HepG2 (cell line): ENCODE measurements around the gene CSMD2. TPM values are rescaled to one million over a fixed set of nuclear protein-coding genes. Genes with fewer than 3 reads are reported as not detected.

ENCODE experiments used
- ATAC-seq: fragments of 200-7000 bp; cut with Tn5 transposase; 3 replicates; pipeline ENCODE4 v1.9.1; 2020; ENCODE audit warnings: mild to moderate bottlenecking, moderate library complexity
- BruUV-seq: library from RNA; stranded (reverse); fragments of 400-500 nt; replicated peaks from 2 replicates; lab custom pipeline; 2021; lab: Mats Ljungman, UMichigan
- CTCF ChIA-PET: fragments of 300-600 bp; formaldehyde crosslinking; extraction: SDS; loops from one replicate; lab custom pipeline; 2021; ENCODE audit warnings: low total read pairs, inconsistent platforms, low intra/inter-chr PET ratio; lab: Yijun Ruan, JAX
- POLR2A ChIA-PET: fragments of 350-600 bp; sonication (Branson Sonifier 250); formaldehyde crosslinking; loops from one replicate; lab custom pipeline; 2020; ENCODE audit warnings: antibody characterized with exemption, inconsistent platforms; lab: Yijun Ruan, JAX
- DNase-seq: peaks from one replicate; pipeline ENCODE4 v3.0.0-alpha.2; 2015; ENCODE audit warnings: low spot score
- FAIRE-seq: peaks from 3 replicates; lab custom pipeline; 2011; peaks lifted over from hg19 to GRCh38; lab: Jason Lieb, UNC
- H2AFZ ChIP-seq: one replicate; pipeline ENCODE4 v1.6.1; 2011; ENCODE audit warnings: low read length, inconsistent platforms
- H3K27ac ChIP-seq: fragments of 300-600 bp; 3 replicates; pipeline ENCODE4 v1.8.0; 2011; ENCODE audit warnings: mixed run types, mild to moderate bottlenecking, mixed read lengths, low read length, inconsistent platforms; ENCODE audit not compliant: insufficient read depth; ENCODE audit errors: extremely low read length
- H3K27me3 ChIP-seq, 2 experiments: fragments of 200-600 bp in 1 of 2; 2 replicates in 1 of 2; 3 replicates in 1 of 2; pipeline versions ENCODE4 v1.6.0 to v1.8.0; 2011; ENCODE audit warnings: low read length in 2 of 2, mild to moderate bottlenecking in 2 of 2, moderate library complexity in 2 of 2, inconsistent platforms in 1 of 2; ENCODE audit not compliant: insufficient read depth in 2 of 2, control insufficient read depth in 1 of 2
- H3K36me3 ChIP-seq, 2 experiments: fragments of 200-600 bp in 1 of 2; replicated peaks in 1 of 2; 2 replicates in 1 of 2; 3 replicates in 1 of 2; pipeline versions ENCODE4 v1.5.1 to v1.8.0; 2011; ENCODE audit warnings: low read length in 2 of 2, inconsistent platforms in 1 of 2; ENCODE audit not compliant: insufficient read depth in 2 of 2, control insufficient read depth in 1 of 2
- H3K4me1 ChIP-seq: 2 replicates; pipeline ENCODE4 v1.5.1; 2012; ENCODE audit warnings: low read length, inconsistent platforms; ENCODE audit not compliant: insufficient read depth
- H3K4me2 ChIP-seq: 2 replicates; pipeline ENCODE4 v1.6.0; 2011; ENCODE audit warnings: low read depth, low read length, inconsistent platforms
- H3K4me3 ChIP-seq, 3 experiments: fragments of 200-600 bp in 1 of 3; sonication (generic), shearing (Covaris generic) in 1 of 3; replicated peaks in 1 of 3; 2 replicates each; pipeline ENCODE4 v1.5.1; 2011 to 2016; ENCODE audit warnings: low read length in 3 of 3, inconsistent platforms in 2 of 3, low read depth in 2 of 3, mild to moderate bottlenecking in 2 of 3, control low read depth in 1 of 3, mixed read lengths in 1 of 3; ENCODE audit not compliant: insufficient read depth in 1 of 3
- H3K79me2 ChIP-seq: one replicate; pipeline ENCODE4 v1.6.1; 2011; ENCODE audit warnings: low read length, inconsistent platforms; ENCODE audit not compliant: insufficient read depth
- H3K9ac ChIP-seq: 2 replicates; pipeline ENCODE4 v1.6.0; 2011; ENCODE audit warnings: mild to moderate bottlenecking, low read depth, low read length, inconsistent platforms; ENCODE audit not compliant: insufficient read depth
- H3K9me3 ChIP-seq: 2 replicates; pipeline ENCODE4 v1.5.1; 2012; ENCODE audit warnings: mild to moderate bottlenecking, low read length
- H4K20me1 ChIP-seq: 2 replicates; pipeline ENCODE4 v1.6.0; 2011; ENCODE audit warnings: inconsistent platforms, mild to moderate bottlenecking, low read length, moderate library complexity; ENCODE audit not compliant: insufficient read depth
- DR1 ChIP-seq: sonication (generic); formaldehyde crosslinking; IDR thresholded peaks from 2 replicates; pipeline ENCODE4 v1.8.0; 2021; ENCODE audit warnings: mild to moderate bottlenecking, missing genetic modification reagents, inconsistent platforms
- EP300 ChIP-seq, 3 experiments: sonication (generic) in 1 of 3; formaldehyde crosslinking in 1 of 3; IDR thresholded peaks; 2 replicates each; pipeline versions ENCODE4 v1.5.1 to v1.6.1; 2011 to 2020; ENCODE audit warnings: low read depth in 2 of 3, low read length in 2 of 3, borderline replicate concordance in 1 of 3, improper control_type of control experiment in 1 of 3, mild to moderate bottlenecking in 1 of 3, missing genetic modification reagents in 1 of 3, moderate library complexity in 1 of 3
- HDAC1 ChIP-seq: sonication (generic); formaldehyde crosslinking; IDR thresholded peaks from 2 replicates; pipeline ENCODE4 v1.5.1; 2020; ENCODE audit warnings: mild to moderate bottlenecking, missing genetic modification reagents
- HMG20B ChIP-seq: conservative IDR thresholded peaks from 2 replicates; pipeline ENCODE4 v1.6.1; 2016; ENCODE audit warnings: missing genetic modification reagents, missing compliant biosample characterization
- KDM2A ChIP-seq: sonication (generic); formaldehyde crosslinking; IDR thresholded peaks from 2 replicates; pipeline ENCODE4 v1.4.0; 2020; ENCODE audit warnings: low read depth, missing genetic modification reagents, borderline replicate concordance
- MAFG ChIP-seq: sonication (generic); formaldehyde crosslinking; IDR thresholded peaks from 2 replicates; pipeline ENCODE4 v1.5.1; 2020; ENCODE audit warnings: mild to moderate bottlenecking, missing genetic modification reagents
- NR2C2 ChIP-seq: sonication (generic); formaldehyde crosslinking; IDR thresholded peaks from 2 replicates; pipeline ENCODE4 v1.4.0; 2020; ENCODE audit warnings: missing genetic modification reagents, mild to moderate bottlenecking, moderate library complexity, borderline replicate concordance
- NR2F6 ChIP-seq, 2 experiments: IDR thresholded peaks; 2 replicates each; pipeline ENCODE4 v1.6.1; 2016; ENCODE audit warnings: antibody characterized with exemption in 1 of 2, mild to moderate bottlenecking in 1 of 2
- TCF7 ChIP-seq: sonication (generic); IDR thresholded peaks from 2 replicates; pipeline ENCODE4 v1.6.1; 2016; ENCODE audit warnings: antibody characterized with exemption, low read depth
- XRCC5 ChIP-seq: fragments of 200-400 bp; formaldehyde crosslinking; optimal IDR thresholded peaks from 2 replicates; pipeline ENCODE3; 2017; ENCODE audit warnings: mild to moderate bottlenecking, low read length
- ZNF564 ChIP-seq: sonication (generic); formaldehyde crosslinking; IDR thresholded peaks from 2 replicates; pipeline ENCODE4 v1.8.1; 2023; ENCODE audit warnings: mild to moderate bottlenecking, missing genetic modification reagents
- ZNF709 ChIP-seq: sonication (generic); formaldehyde crosslinking; IDR thresholded peaks from 2 replicates; pipeline ENCODE4 v1.5.0; 2020; ENCODE audit warnings: mild to moderate bottlenecking, missing genetic modification reagents
- ZNF720 ChIP-seq: sonication (generic); formaldehyde crosslinking; IDR thresholded peaks from 2 replicates; pipeline ENCODE4 v1.4.0; 2020; ENCODE audit warnings: missing genetic modification reagents
- ZNF841 ChIP-seq: sonication (generic); formaldehyde crosslinking; IDR thresholded peaks from 2 replicates; pipeline ENCODE4 v1.8.1; 2023; ENCODE audit warnings: missing genetic modification reagents, borderline replicate concordance
- WGBS: methylation state at CpG from one replicate; pipeline ENCODE4 v1.1.6; 2017; ENCODE audit warnings: low lambda C conversion rate; 5-methylcytosine and 5-hydroxymethylcytosine counted together
- in situ Hi-C: cut with HindIII; loops from 2 replicates; pipeline ENCODE4 v1.10.0; 2017; ENCODE audit warnings: low pct_unique_long_range_greater_than_20kb; ENCODE audit not compliant: extremely low pct_ligation_motif_present
- intact Hi-C: fragments of 100-400 bp; cut with micrococcal nuclease; formaldehyde crosslinking; loops from one replicate; pipeline ENCODE4 v1.10.0; 2022; ENCODE audit not compliant: unreplicated experiment
- polyA plus RNA-seq, 8 experiments: library from polyadenylated mRNA; depleted of rRNA in 3 of 8; stranded (reverse) in 7 of 8; unstranded in 1 of 8; fragments of >200 nt; fragmentation: Illumina TruSeq in 4 of 8; extraction: Trizol in 4 of 8; gene quantifications; 2 replicates each; pipeline versions ENCODE4 v1.2.1 to v1.2.3, GENCODE V29; 2011 to 2016; ENCODE audit warnings: low read depth in 4 of 8, missing spikeins in 1 of 8, mixed read lengths in 1 of 8; ENCODE audit not compliant: insufficient read depth in 1 of 8
- total RNA-seq, 5 experiments: library from RNA; depleted of rRNA; stranded (reverse); fragments of >200 nt; fragmentation: Illumina TruSeq; extraction: Trizol; gene quantifications; 2 replicates each; pipeline ENCODE4 v1.2.3, GENCODE V29; 2016; ENCODE audit warnings: low read depth in 1 of 5
- TF ChIP-seq, protein P1 (sequence below): fragments of 450-650 bp; IDR thresholded peaks from 2 replicates; pipeline ENCODE4 v1.6.1; 2016
- TF ChIP-seq, protein P2 (sequence below): sonication (generic); formaldehyde crosslinking; IDR thresholded peaks from 2 replicates; pipeline ENCODE4 v1.8.1; 2023; ENCODE audit warnings: mild to moderate bottlenecking, moderate library complexity, missing genetic modification reagents
- TF ChIP-seq, protein P3 (sequence below): IDR thresholded peaks from 2 replicates; pipeline ENCODE4 v1.6.1; 2016; ENCODE audit warnings: missing compliant biosample characterization, missing genetic modification reagents, borderline replicate concordance
- TF ChIP-seq, protein P4 (sequence below): sonication (generic); formaldehyde crosslinking; IDR thresholded peaks from 2 replicates; pipeline ENCODE4 v1.4.0; 2020; ENCODE audit warnings: missing genetic modification reagents
- TF ChIP-seq, protein P5 (sequence below): sonication (generic); formaldehyde crosslinking; IDR thresholded peaks from 2 replicates; pipeline ENCODE4 v1.8.1; 2023; ENCODE audit warnings: mild to moderate bottlenecking, missing genetic modification reagents

Gene CSMD2
- total and polyA plus RNA-seq, 2 of the 13 experiments (the other 11 are each of a cell fraction or from before 2014, with no cell fraction given), result not detected

DNA sequence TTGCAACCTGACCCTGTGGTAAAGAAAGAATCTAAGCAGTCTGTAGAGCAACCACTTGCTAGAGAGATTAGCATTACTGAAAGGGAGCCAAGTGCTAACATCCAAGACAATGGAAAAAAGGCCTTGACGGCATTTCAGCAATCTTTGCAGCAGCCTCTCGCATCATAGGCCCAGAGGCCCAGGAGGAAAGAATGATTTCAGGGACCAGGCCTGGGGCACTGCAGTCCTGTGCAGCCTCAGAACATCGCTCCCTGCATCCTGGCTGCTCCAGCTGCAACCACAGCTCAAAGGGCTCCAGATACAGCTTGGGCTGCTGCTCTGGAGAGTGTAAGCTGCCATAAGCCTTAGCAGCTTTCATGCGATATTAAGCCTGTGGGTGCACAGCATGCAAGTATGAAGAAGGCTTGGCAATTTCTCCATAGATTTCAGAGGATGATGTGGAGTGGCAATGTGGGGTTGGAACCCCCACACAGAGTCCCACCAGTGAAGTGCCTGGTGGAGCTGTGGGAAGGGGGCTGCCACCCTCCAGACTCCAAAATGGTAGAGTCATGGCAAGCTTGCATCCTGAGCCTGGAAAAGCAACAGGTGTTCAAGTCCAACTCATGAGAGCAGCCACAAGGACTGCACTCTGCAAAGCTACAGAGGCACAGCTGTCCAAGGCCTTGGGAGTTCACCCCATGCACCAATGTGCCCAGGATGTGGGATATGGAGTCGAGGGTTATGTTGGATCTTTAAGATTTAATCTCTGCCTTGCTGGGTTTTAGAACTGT, 411.8 kb downstream of the CSMD2 start:
- WGBS, result 23% methylated on average over 5 of the region's 5 CpGs
- TF ChIP-seq ZNF709 (CRISPR knock-in tag) (no peak), DR1 (CRISPR knock-in tag) (no peak), TCF7 (no peak), MAFG (no peak), HDAC1 (no peak), EP300 (IDR thresholded peaks at IDR 0.05; ENCODE audit: low read depth in 2 of 2, low read length in 2 of 2) (no peak), EP300 (CRISPR knock-in tag; IDR thresholded peaks at IDR 0.05; ENCODE audit: borderline replicate concordance) (no peak), XRCC5 (no peak), HMG20B (CRISPR knock-in tag) (no peak), NR2F6 (IDR thresholded peaks at IDR 0.05) (no peak), NR2F6 (CRISPR knock-in tag; IDR thresholded peaks at IDR 0.05) (no peak), NR2C2 (CRISPR knock-in tag) (no peak), ZNF720 (CRISPR knock-in tag) (no peak), ZNF841 (no peak), KDM2A (no peak), ZNF564 (CRISPR knock-in tag) (no peak)
- TF ChIP-seq, protein P1, sequence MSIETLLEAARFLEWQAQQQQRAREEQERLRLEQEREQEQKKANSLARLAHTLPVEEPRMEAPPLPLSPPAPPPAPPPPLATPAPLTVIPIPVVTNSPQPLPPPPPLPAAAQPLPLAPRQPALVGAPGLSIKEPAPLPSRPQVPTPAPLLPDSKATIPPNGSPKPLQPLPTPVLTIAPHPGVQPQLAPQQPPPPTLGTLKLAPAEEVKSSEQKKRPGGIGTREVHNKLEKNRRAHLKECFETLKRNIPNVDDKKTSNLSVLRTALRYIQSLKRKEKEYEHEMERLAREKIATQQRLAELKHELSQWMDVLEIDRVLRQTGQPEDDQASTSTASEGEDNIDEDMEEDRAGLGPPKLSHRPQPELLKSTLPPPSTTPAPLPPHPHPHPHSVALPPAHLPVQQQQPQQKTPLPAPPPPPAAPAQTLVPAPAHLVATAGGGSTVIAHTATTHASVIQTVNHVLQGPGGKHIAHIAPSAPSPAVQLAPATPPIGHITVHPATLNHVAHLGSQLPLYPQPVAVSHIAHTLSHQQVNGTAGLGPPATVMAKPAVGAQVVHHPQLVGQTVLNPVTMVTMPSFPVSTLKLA, result no peak
- TF ChIP-seq, protein P2, sequence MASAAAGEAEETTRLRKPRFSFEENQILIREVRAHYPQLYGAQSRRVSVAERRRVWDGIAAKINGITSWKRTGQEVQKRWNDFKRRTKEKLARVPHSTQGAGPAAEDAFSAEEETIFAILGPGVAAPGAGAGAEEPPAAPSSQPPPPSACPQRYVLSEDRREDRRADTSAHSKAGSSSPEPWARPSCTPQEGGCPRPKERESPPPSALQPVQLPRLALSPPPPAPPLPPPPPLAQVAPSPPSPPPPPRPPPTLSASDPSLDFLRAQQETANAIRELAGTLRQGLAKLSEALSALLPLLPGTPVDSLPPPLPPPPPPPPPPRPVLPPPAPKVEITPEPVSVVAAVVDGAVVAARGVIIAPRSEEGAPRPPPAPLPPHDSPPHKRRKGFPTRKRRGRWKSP (CRISPR knock-in tag), result no peak
- TF ChIP-seq, protein P3, sequence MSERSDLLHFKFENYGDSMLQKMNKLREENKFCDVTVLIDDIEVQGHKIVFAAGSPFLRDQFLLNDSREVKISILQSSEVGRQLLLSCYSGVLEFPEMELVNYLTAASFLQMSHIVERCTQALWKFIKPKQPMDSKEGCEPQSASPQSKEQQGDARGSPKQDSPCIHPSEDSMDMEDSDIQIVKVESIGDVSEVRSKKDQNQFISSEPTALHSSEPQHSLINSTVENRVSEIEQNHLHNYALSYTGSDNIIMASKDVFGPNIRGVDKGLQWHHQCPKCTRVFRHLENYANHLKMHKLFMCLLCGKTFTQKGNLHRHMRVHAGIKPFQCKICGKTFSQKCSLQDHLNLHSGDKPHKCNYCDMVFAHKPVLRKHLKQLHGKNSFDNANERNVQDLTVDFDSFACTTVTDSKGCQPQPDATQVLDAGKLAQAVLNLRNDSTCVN, result no peak
- TF ChIP-seq, protein P4, sequence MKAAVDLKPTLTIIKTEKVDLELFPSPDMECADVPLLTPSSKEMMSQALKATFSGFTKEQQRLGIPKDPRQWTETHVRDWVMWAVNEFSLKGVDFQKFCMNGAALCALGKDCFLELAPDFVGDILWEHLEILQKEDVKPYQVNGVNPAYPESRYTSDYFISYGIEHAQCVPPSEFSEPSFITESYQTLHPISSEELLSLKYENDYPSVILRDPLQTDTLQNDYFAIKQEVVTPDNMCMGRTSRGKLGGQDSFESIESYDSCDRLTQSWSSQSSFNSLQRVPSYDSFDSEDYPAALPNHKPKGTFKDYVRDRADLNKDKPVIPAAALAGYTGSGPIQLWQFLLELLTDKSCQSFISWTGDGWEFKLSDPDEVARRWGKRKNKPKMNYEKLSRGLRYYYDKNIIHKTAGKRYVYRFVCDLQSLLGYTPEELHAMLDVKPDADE (CRISPR knock-in tag), result no peak
- TF ChIP-seq, protein P5, sequence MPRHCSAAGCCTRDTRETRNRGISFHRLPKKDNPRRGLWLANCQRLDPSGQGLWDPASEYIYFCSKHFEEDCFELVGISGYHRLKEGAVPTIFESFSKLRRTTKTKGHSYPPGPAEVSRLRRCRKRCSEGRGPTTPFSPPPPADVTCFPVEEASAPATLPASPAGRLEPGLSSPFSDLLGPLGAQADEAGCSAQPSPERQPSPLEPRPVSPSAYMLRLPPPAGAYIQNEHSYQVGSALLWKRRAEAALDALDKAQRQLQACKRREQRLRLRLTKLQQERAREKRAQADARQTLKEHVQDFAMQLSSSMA, result no peak
- Histone ChIP-seq H3K4me2 (no peak overlapping the region), H2AFZ (no peak overlapping the region), H4K20me1 (no peaks in the 10 kb centered on the region), H3K27ac (no peak overlapping the region), H3K79me2 (no peaks in the 10 kb centered on the region), H3K4me3 (no peak overlapping the region), H3K27me3 (no peaks in the 10 kb centered on the region), H3K9me3 (peaks cover 18% of the 10 kb centered on the region; the same call in 1 of the 2 replicates), H3K9ac (no peak overlapping the region), H3K4me1 (no peaks in the 10 kb centered on the region), H3K36me3 (no peaks in the 10 kb centered on the region)
- FAIRE-seq, result no peak
- in situ Hi-C loops, result no loop called here
- no peak for DNase-seq
- POLR2A ChIA-PET, result no interaction called here
- no peak for ATAC-seq
- CTCF ChIA-PET, result no interaction called here
- intact Hi-C loops, result no loop called here
- no TSS peak for BruUV-seq
